DMS114 treated with DMSO at 0.1 percent for 48 hours (cell line): ENCODE measurements around the gene INPP5A.

Source experiments
- DNase-seq: peaks from one replicate; lab custom pipeline; 2025; ENCODE audit not compliant: unreplicated experiment; lab: John Stamatoyannopoulos, UW

INPP5A gene

GRCh38 chr10:132776186-132776585, 238.6 kb downstream of the INPP5A start:
- no peak for DNase-seq

GRCh38 chr10:132776821-132777220, 239.2 kb downstream of the INPP5A start:
- no peak for DNase-seq

GRCh38 chr10:132777441-132777840, 239.9 kb downstream of the INPP5A start:
- DNase-seq = no peak

- no peak for DNase-seq
Measured at GRCh38 chr10:132779549-132780294, 242.1 kb downstream of the INPP5A start.

GRCh38 chr10:132780356-132780755, 242.8 kb downstream of the INPP5A start:
- DNase-seq = no peak

- no peak for DNase-seq
Measured at GRCh38 chr10:132781556-132781955, 244.0 kb downstream of the INPP5A start.

GRCh38 chr10:132783165-132783939, 245.8 kb downstream of the INPP5A start:
- DNase-seq = no peak

GRCh38 chr10:132783940-132784865, 246.6 kb downstream of the INPP5A start:
- no peak for DNase-seq

GRCh38 chr10:132784866-132785722, 247.5 kb downstream of the INPP5A start:
- DNase-seq = no peak

- no peak for DNase-seq
Measured at GRCh38 chr10:132785723-132786475, 248.3 kb downstream of the INPP5A start, which contains the start of gene NKX6-2. Gene NKX6-2 (minus strand): TSS chr10:132786147. CDS start chr10:132785948, 199 bp downstream.

- no peak for DNase-seq
Measured at GRCh38 chr10:132786476-132786883, 248.9 kb downstream of the INPP5A start.

GRCh38 chr10:132786884-132787494, 249.4 kb downstream of the INPP5A start:
- no peak for DNase-seq

- peak; percentile 22 for DNase-seq
Measured at GRCh38 chr10:132787495-132788179, 250.1 kb downstream of the INPP5A start.

- no peak for DNase-seq
Measured at GRCh38 chr10:132788180-132788830, 250.7 kb downstream of the INPP5A start.

GRCh38 chr10:132788831-132789219, 251.2 kb downstream of the INPP5A start:
- no peak for DNase-seq

- no peak for DNase-seq
Measured at GRCh38 chr10:132789659-132790148, 252.1 kb downstream of the INPP5A start.

GRCh38 chr10:132790470-132790869, 252.9 kb downstream of the INPP5A start:
- no peak for DNase-seq
